ENCODE results near the gene CCDC197. TPM values are rescaled to one million over a fixed set of nuclear protein-coding genes. Genes with fewer than 3 reads are reported as not detected.

The CCDC197 gene
- total RNA-seq, 1 experiment from 2014 or later, result not detected

GRCh38 chr14:94056579-94057308 is 59.6 kb downstream of the CCDC197 start:
- DNase-seq (ENCODE audit: low read depth), result no peak

GRCh38 chr14:94058128-94058673 is 61.1 kb downstream of the CCDC197 start:
- DNase-seq (ENCODE audit: low read depth), result no peak

Small RNAs within 50 kb of the gene (small RNA-seq; reads per million reads assigned to genes)
- not detected for gene MIR4506

Other genes starting within 250 kb of the CCDC197 start
- gene PRIMA1, start 208.8 kb upstream of the CCDC197 start, total RNA-seq (2014; rRNA removed; shearing (Covaris generic)), result 0.18 TPM in 1 of 2 replicates, not detected in the other
- gene FAM181A, start 70.0 kb upstream of the CCDC197 start, total RNA-seq (2014; rRNA removed; shearing (Covaris generic)), result not detected in 2 replicates
- gene ASB2, start 20.7 kb upstream of the CCDC197 start, total RNA-seq (2014; rRNA removed; shearing (Covaris generic)), result not detected in 2 replicates
- gene OTUB2, start 29.0 kb downstream of the CCDC197 start, total RNA-seq (2014; rRNA removed; shearing (Covaris generic)), result 2.8 TPM in 2 replicates
- 180 and 197 TPM in 2 replicates for gene DDX24, start 83.9 kb downstream of the CCDC197 start, total RNA-seq (2014; rRNA removed; shearing (Covaris generic))
- 15.4 and 21.2 TPM in 2 replicates for gene IFI27L1, start 84.0 kb downstream of the CCDC197 start, total RNA-seq (2014; rRNA removed; shearing (Covaris generic))
- 6.2 and 8.4 TPM in 2 replicates for gene IFI27, start 113.4 kb downstream of the CCDC197 start, total RNA-seq (2014; rRNA removed; shearing (Covaris generic))
- gene IFI27L2, start 132.3 kb downstream of the CCDC197 start, total RNA-seq (2014; rRNA removed; shearing (Covaris generic)), result 35.8 and 57.6 TPM in 2 replicates
- gene PPP4R4, start 177.0 kb downstream of the CCDC197 start, total RNA-seq (2014; rRNA removed; shearing (Covaris generic)), result 2.0 and 8.8 TPM in 2 replicates